ENCODE results near the gene ITGB4. TPM values are rescaled to one million over a fixed set of nuclear protein-coding genes. Genes with fewer than 3 reads are reported as not detected.

ITGB4 gene
- total and polyA plus RNA-seq, 9 of the 15 experiments (the other 6 are each of a cell fraction or from before 2014, with no cell fraction given): 0.05 to 2.8 (median 0.76) TPM; not detected in 3

DNA sequence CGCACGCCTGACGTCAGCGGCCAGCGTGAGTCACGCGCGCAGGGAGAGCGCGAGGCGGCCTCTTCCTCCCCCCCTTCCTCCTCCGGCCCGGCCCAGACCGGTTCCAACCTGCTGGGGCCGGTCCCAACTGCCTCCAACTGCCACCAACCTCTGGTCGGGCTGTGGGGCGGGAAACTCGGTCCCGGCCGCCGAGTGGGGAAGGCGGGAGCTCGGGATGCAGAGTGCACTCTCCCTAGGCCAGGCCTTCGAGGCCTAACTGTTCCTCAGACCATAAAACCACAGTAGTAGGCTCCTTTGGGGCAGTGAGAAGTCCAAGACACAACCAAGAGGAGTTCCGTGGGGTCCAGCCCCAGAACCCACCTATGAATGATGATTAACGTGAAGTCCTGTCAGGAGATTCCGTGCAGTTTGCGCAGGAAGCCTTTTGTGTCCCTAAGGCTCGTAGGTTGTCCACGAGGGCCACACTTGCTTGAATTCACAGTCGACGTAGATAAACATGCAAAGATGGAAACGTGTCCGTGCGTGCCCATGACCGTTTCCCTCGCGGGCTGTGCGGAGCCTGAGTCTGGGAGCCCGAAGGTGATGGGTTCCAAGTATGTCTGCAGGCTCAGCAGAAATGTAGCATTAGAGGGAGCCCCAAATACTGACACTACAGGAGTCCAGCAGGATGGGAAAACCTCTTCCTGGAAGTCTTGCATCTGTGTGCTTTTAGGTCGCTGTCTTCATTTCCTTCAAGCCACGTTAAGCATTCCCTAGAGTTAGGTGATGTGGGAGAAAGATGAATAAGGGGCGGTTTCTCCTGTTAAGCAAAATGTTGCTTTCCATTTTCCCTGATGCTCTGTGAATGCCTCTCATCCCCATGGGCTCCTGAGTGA, 64.0 kb downstream of the ITGB4 start (continued):
- no peak; the same call in 1 of the 2 replicates for TF ChIP-seq HSF4 (CRISPR knock-in tag; IDR thresholded peaks at IDR 0.05; ENCODE audit: borderline replicate concordance)
- TF ChIP-seq ZNF282 (CRISPR knock-in tag; IDR thresholded peaks at IDR 0.05): no peak
- TF ChIP-seq HDGF (IDR thresholded peaks at IDR 0.05): no peak
- TF ChIP-seq NFYB (IDR thresholded peaks at IDR 0.05; ENCODE audit: extremely low read depth, insufficient read length): no peak
- TF ChIP-seq, protein P1, sequence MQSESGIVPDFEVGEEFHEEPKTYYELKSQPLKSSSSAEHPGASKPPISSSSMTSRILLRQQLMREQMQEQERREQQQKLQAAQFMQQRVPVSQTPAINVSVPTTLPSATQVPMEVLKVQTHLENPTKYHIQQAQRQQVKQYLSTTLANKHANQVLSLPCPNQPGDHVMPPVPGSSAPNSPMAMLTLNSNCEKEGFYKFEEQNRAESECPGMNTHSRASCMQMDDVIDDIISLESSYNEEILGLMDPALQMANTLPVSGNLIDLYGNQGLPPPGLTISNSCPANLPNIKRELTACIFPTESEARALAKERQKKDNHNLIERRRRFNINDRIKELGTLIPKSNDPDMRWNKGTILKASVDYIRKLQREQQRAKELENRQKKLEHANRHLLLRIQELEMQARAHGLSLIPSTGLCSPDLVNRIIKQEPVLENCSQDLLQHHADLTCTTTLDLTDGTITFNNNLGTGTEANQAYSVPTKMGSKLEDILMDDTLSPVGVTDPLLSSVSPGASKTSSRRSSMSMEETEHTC (IDR thresholded peaks at IDR 0.05): peak; percentile 96
- 0 out of 2 replicates have a peak, but pooled peaks have one; percentile 76 for TF ChIP-seq KLF10 (CRISPR knock-in tag; IDR thresholded peaks at IDR 0.05)
- no peak for TF ChIP-seq ADNP (tag; IDR thresholded peaks at IDR 0.05)
- peak; percentile 84 for TF ChIP-seq MECOM (CRISPR knock-in tag; IDR thresholded peaks at IDR 0.05)
- TF ChIP-seq NR2C2 (CRISPR knock-in tag; IDR thresholded peaks at IDR 0.05): no peak; the same call in 1 of the 2 replicates
- TF ChIP-seq NR2C2 (tag; IDR thresholded peaks at IDR 0.05): peak; percentile 56; the same call in 1 of the 2 replicates
- TF ChIP-seq OTX1 (CRISPR knock-in tag; IDR thresholded peaks at IDR 0.05): peak; percentile 40; the same call in 1 of the 2 replicates
- TF ChIP-seq NONO (IDR thresholded peaks at IDR 0.05; ENCODE audit: low read depth in 2 of 2, low read length in 1 of 2): peak in 1 of 2 experiments; percentile 92; a peak in 2 of 4 replicates
- TF ChIP-seq ELF4 (CRISPR knock-in tag; IDR thresholded peaks at IDR 0.05): peak; percentile 54; the same call in 1 of the 2 replicates
- TF ChIP-seq, protein P2, sequence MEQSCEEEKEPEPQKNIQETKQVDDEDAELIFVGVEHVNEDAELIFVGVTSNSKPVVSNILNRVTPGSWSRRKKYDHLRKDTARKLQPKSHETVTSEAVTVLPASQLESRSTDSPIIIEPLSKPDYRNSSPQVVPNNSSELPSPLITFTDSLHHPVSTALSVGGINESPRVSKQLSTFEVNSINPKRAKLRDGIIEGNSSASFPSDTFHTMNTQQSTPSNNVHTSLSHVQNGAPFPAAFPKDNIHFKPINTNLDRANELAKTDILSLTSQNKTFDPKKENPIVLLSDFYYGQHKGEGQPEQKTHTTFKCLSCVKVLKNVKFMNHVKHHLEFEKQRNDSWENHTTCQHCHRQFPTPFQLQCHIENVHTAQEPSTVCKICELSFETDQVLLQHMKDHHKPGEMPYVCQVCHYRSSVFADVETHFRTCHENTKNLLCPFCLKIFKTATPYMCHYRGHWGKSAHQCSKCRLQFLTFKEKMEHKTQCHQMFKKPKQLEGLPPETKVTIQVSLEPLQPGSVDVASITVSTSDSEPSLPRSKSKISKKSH (CRISPR knock-in tag; IDR thresholded peaks at IDR 0.05): no peak
- TF ChIP-seq, protein P3, sequence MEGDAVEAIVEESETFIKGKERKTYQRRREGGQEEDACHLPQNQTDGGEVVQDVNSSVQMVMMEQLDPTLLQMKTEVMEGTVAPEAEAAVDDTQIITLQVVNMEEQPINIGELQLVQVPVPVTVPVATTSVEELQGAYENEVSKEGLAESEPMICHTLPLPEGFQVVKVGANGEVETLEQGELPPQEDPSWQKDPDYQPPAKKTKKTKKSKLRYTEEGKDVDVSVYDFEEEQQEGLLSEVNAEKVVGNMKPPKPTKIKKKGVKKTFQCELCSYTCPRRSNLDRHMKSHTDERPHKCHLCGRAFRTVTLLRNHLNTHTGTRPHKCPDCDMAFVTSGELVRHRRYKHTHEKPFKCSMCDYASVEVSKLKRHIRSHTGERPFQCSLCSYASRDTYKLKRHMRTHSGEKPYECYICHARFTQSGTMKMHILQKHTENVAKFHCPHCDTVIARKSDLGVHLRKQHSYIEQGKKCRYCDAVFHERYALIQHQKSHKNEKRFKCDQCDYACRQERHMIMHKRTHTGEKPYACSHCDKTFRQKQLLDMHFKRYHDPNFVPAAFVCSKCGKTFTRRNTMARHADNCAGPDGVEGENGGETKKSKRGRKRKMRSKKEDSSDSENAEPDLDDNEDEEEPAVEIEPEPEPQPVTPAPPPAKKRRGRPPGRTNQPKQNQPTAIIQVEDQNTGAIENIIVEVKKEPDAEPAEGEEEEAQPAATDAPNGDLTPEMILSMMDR (IDR thresholded peaks at IDR 0.05 in 2 of 3, conservative IDR thresholded peaks at IDR 0.05 in 1 of 3; ENCODE audit: insufficient read depth in 2 of 3, low read depth in 1 of 3, low read length in 3 of 3): no peak
- TF ChIP-seq ZFP36 (IDR thresholded peaks at IDR 0.05; ENCODE audit: low read depth, low read length, partially characterized antibody): no peak
- TF ChIP-seq BRD4 (IDR thresholded peaks at IDR 0.05): peak; percentile 98
- no peak; the same call in 1 of the 2 replicates for TF ChIP-seq ZNF23 (CRISPR knock-in tag; IDR thresholded peaks at IDR 0.05)
- peak; percentile 90 for TF ChIP-seq MEF2D (tag; conservative IDR thresholded peaks at IDR 0.05; ENCODE audit: low read depth)
- TF ChIP-seq, protein P4, sequence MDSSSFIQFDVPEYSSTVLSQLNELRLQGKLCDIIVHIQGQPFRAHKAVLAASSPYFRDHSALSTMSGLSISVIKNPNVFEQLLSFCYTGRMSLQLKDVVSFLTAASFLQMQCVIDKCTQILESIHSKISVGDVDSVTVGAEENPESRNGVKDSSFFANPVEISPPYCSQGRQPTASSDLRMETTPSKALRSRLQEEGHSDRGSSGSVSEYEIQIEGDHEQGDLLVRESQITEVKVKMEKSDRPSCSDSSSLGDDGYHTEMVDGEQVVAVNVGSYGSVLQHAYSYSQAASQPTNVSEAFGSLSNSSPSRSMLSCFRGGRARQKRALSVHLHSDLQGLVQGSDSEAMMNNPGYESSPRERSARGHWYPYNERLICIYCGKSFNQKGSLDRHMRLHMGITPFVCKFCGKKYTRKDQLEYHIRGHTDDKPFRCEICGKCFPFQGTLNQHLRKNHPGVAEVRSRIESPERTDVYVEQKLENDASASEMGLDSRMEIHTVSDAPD (CRISPR knock-in tag; IDR thresholded peaks at IDR 0.05): no peak
- TF ChIP-seq FOXA1 (IDR thresholded peaks at IDR 0.05; ENCODE audit: borderline replicate concordance): no peak
- peak; percentile 45; the same call in 1 of the 2 replicates for TF ChIP-seq MYBL2 (IDR thresholded peaks at IDR 0.05; ENCODE audit: low read depth)
- TF ChIP-seq MYBL2 (CRISPR knock-in tag; IDR thresholded peaks at IDR 0.05; ENCODE audit: borderline replicate concordance): no peak

Data from K562 (cell line).